Measurements from ENCODE around the gene TBC1D17.
A peak's percentile ranks its signal among the peaks of the same experiment; 100 is the strongest.

DNA sequence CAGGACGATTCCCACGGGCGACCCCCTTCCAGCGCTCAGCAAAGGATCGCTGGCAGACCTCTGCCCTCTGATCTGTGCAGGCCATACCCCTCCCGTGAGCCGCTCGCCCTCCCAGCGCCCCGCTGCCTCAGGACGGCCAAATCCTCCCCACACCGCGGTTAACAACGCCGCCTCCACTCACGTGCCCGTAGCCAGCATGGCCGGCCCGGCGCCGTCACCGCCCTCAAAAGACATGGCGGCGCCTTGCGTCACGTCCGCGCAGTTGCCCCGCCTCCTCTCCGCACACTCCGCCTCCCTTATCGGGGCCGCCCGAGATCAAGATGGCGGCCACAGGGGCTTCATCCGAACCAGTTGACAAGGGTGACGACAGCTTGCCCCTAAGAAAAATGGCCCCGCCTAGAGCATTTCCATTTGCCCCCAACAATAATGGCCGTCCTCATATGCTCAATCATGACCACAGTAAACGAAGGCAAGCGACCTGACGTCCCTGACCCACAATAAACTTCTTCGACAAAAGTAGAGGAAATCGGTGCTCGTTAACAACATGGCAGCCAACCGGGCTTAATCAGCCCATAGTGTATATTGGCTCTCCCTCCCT is 981 bp upstream of the TBC1D17 start:
- TF ChIP-seq, protein P1, sequence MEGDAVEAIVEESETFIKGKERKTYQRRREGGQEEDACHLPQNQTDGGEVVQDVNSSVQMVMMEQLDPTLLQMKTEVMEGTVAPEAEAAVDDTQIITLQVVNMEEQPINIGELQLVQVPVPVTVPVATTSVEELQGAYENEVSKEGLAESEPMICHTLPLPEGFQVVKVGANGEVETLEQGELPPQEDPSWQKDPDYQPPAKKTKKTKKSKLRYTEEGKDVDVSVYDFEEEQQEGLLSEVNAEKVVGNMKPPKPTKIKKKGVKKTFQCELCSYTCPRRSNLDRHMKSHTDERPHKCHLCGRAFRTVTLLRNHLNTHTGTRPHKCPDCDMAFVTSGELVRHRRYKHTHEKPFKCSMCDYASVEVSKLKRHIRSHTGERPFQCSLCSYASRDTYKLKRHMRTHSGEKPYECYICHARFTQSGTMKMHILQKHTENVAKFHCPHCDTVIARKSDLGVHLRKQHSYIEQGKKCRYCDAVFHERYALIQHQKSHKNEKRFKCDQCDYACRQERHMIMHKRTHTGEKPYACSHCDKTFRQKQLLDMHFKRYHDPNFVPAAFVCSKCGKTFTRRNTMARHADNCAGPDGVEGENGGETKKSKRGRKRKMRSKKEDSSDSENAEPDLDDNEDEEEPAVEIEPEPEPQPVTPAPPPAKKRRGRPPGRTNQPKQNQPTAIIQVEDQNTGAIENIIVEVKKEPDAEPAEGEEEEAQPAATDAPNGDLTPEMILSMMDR (IDR thresholded peaks at IDR 0.05) = no peak
- peak in 1 of 2 donors; percentile 37 for TF ChIP-seq POLR2A (IDR thresholded peaks at IDR 0.05)
- TF ChIP-seq EP300 (IDR thresholded peaks at IDR 0.05) = peak; percentile 79 to 92
